ENCODE measurements around the gene PGGT1B.

Gene PGGT1B

GRCh38 chr5:115166744-115167393, 95.8 kb downstream of the PGGT1B start:
- WGBS, 2 experiments (ENCODE audit: insufficient coverage in 2 of 2): 92 to 95% methylated on average over 10 to 12 of the region's 12 CpGs
- Histone ChIP-seq H3K27ac (ENCODE audit: low read depth, low read length, severe bottlenecking) (no peak overlapping the region), H3K4me1 (ENCODE audit: control insufficient read depth, insufficient read depth, low read length, poor library complexity, severe bottlenecking) (peaks cover 5% of the 10 kb centered on the region), H3K4me3 (ENCODE audit: extremely low read depth, insufficient read depth, low read length, poor library complexity, severe bottlenecking) (no peak overlapping the region), H3K36me3 (ENCODE audit: control insufficient read depth, insufficient read depth, low read length) (no peaks in the 10 kb centered on the region), H3K9me3 (ENCODE audit: control insufficient read depth, low read length) (peaks cover 23% of the 10 kb centered on the region)

GRCh38 chr5:115165790-115166189, 96.9 kb downstream of the PGGT1B start:
- H3K4me1 ChIP-seq (ENCODE audit: control insufficient read depth, insufficient read depth, low read length, poor library complexity, severe bottlenecking): no peaks in the 10 kb centered on the region
- no peak overlapping the region for H3K4me3 ChIP-seq (ENCODE audit: extremely low read depth, insufficient read depth, low read length, poor library complexity, severe bottlenecking)
- peaks cover 23% of the 10 kb centered on the region for H3K9me3 ChIP-seq (ENCODE audit: control insufficient read depth, low read length)
- WGBS, 2 experiments (ENCODE audit: insufficient coverage in 2 of 2): 80% methylated on average over 1 of the region's 5 CpGs; no CpG with 5 or more reads in 1 of the 2 experiments
- no peak overlapping the region for H3K27ac ChIP-seq (ENCODE audit: low read depth, low read length, severe bottlenecking)
- H3K36me3 ChIP-seq (ENCODE audit: control insufficient read depth, insufficient read depth, low read length): no peaks in the 10 kb centered on the region

GRCh38 chr5:115160975-115161475, 101.7 kb downstream of the PGGT1B start:
- H3K4me3 ChIP-seq (ENCODE audit: extremely low read depth, insufficient read depth, low read length, poor library complexity, severe bottlenecking): no peak overlapping the region
- H3K9me3 ChIP-seq (ENCODE audit: control insufficient read depth, low read length): peaks cover 12% of the 10 kb centered on the region
- H3K36me3 ChIP-seq (ENCODE audit: control insufficient read depth, insufficient read depth, low read length): no peaks in the 10 kb centered on the region
- 86 to 100% methylated on average over 1 of the region's 3 CpGs for WGBS, 2 experiments (ENCODE audit: insufficient coverage in 2 of 2)
- no peak overlapping the region for H3K27ac ChIP-seq (ENCODE audit: low read depth, low read length, severe bottlenecking)
- no peaks in the 10 kb centered on the region for H3K4me1 ChIP-seq (ENCODE audit: control insufficient read depth, insufficient read depth, low read length, poor library complexity, severe bottlenecking)
